GM10266 (cell line): Measurements from ENCODE around the gene TBX1.

ENCODE experiments used
- DNase-seq: peaks from one replicate; pipeline ENCODE4 v3.0.0; 2012; ENCODE audit errors: extremely low spot score
- CTCF ChIP-seq: IDR thresholded peaks from 2 replicates; pipeline ENCODE4 v1.5.1; 2012; ENCODE audit warnings: mild to moderate bottlenecking, low read depth; ENCODE audit not compliant: control insufficient read depth, insufficient read depth; ENCODE audit errors: missing control alignments

Gene TBX1

GRCh38 chr22:19814428-19814827 is 53.9 kb downstream of the TBX1 start:
- no peak for TF ChIP-seq CTCF
- DNase-seq = no peak

- no peak for TF ChIP-seq CTCF
- DNase-seq = no peak
These were observed 54.7 kb downstream of the TBX1 start for GRCh38 chr22:19815093-19815822.

- no peak for DNase-seq
- no peak for TF ChIP-seq CTCF
These were observed 55.3 kb downstream of the TBX1 start for GRCh38 chr22:19815823-19816290.

GRCh38 chr22:19816372-19817119 is 56.0 kb downstream of the TBX1 start:
- no peak for TF ChIP-seq CTCF
- DNase-seq = no peak
